HL-60/S4 treated with retinoic acid at 250 ng/mL for 4 days and 3 days (cell line): Measurements from ENCODE around the gene HBA2.
"Not testable (repeated sequence)": the region's sequence is repeated elsewhere in the genome, so short reads cannot be mapped to it uniquely, and the experiment has no call there.

Experiments used
- in situ Hi-C: fragments of 300-500 bp; cut with MboI; formaldehyde crosslinking; loops from 2 replicates; pipeline ENCODE4 v1.7.0; 2022; ENCODE audit warnings: low sequenced_read_pairs

Gene HBA2

DNA sequence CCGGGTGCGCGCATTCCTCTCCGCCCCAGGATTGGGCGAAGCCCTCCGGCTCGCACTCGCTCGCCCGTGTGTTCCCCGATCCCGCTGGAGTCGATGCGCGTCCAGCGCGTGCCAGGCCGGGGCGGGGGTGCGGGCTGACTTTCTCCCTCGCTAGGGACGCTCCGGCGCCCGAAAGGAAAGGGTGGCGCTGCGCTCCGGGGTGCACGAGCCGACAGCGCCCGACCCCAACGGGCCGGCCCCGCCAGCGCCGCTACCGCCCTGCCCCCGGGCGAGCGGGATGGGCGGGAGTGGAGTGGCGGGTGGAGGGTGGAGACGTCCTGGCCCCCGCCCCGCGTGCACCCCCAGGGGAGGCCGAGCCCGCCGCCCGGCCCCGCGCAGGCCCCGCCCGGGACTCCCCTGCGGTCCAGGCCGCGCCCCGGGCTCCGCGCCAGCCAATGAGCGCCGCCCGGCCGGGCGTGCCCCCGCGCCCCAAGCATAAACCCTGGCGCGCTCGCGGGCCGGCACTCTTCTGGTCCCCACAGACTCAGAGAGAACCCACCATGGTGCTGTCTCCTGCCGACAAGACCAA is at the start of gene HBA2:
HBA2 (plus strand) TSS at position 503 of the 568 bp plus-strand sequence; CDS start at position 540, 37 bp downstream.
- in situ Hi-C loops = not testable (repeated sequence)

DNA sequence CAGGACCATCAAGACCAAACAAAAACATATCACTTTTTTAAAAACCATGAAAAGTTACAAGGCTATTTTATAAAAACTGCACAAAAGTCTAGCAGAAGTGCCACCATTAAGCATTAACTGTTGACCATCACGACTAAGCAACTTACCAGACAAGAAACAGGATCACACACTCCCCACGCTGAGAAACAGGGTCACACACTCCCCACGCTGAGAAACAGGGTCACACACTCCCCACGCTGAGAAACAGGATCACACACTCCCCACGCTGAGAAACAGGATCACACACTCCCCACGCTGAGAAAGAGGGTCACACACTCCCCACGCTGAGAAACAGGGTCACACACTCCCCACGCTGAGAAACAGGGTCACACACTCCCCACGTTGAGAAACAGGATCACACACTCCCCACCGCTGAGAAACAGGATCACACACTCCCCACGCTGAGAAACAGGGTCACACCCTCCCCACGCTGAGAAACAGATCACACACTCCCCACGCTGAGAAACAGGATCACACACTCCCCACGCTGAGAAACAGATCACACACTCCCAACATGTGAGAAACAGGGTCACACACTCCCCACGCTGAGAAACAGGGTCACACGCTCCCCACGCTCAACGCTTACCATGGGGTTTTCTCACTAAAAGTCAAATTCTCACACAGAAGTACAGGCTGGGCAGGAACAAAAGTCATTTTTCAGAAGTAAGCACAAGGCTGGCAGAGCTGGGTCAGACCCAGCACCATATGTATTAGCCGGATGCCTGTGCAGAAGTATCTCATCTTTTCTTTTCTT is 48.9 kb upstream of the HBA2 start:
- in situ Hi-C loops = not testable (repeated sequence)

DNA sequence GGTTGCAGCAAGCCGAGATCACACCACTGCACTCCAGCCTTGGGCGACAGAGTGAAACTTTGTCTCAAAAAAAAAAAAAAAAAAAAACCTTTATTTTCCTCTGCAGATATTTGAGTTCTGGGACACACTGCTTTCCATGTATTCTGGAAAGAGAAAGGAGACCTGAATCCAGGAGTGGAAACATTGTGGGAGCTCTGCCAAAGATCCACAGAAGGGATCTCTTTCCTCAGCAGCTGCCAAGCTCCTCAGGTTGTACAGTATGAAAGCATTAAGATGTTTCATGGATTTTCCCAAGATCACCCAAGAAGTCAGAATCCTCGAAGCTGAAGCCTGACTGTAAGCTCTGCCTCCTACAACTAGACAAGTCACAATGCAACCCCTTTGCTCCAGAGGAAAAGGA is 47.7 kb upstream of the HBA2 start:
- in situ Hi-C loops = no loop called here

DNA sequence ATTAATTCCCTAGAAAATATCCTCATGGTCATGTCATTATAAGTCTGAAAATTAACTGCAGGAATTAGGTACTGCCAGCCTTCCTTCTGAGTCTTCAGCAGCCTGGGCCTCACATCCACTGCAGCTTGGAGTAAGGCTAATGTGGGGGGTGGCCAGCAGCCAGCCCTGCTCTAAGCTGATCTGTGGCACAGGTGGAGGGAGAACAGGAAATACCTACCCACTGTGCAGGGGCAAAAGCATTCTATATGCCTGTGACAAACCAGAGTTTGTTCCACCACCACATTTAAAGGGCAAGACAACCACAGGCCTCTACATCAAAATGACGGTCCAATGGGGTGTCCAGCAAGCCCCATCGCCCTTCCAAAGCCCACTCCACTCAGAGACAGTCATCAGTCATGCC is 43.6 kb upstream of the HBA2 start:
- in situ Hi-C loops = no loop called here

DNA sequence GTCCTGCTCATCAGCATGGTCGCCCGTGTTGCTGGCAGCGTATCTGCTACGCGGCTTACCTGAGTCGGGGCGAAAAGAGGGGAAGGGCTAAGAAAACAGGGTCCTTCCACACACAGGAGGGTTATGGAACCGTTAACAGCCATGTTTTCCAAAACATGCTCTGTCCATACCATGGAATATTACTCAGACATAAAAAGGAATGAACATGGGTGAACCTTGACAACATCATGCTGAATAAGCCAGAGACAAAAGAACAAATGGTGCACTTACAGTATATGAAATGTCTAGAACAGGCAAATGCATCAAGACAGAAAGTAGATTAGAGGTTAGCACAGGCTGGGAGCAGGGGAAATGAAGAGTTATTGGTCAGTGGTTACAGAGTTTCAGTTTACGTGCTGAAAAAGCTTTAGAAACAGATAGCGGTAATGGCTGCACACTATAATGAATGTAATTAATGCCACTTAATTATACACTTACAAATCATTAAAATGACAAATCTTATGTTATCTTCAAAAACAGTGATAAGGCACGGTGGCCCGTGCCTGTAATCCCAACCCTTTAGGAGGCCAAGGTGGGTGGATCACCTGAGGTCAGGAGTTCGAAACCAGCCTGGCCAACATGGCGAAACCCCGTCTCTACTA is 42.0 kb upstream of the HBA2 start:
- in situ Hi-C loops = no loop called here

DNA sequence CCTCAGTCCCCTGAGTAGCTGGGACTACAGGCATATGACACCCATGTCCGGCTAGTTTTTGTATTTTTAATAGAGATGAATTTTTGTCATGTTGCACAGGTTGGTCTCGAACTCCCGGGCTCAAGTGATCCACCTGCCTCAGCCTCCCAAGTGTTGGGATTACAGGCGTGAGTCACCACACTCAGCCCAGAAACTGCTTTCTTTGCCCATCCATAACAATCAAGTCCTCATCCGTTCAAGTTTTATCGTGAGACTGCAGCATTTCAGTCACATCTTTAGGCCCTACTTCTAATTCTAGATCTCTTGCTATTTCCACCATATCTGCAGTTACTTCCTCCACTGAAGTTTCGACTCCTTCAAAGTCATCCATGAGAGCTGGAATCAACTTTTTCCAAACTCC is 40.6 kb upstream of the HBA2 start:
- in situ Hi-C loops = no loop called here

DNA sequence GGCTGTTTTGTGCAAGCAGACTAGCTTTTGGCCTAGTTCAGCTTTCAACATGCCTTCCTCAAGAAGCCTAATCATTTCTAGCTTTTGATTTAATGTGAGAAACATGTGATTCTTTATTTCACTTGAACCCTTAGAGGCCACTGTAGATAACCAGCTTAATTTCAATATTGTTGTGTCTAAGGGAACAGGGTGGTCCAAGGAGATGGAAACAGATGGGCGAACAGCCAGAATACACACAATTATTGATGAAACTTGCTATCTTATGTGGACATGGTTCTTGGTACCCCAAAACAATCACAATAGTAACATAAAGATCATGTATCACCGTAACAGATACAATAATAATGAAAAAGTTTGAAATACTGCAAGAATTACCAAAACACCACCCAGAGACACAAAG is 39.0 kb upstream of the HBA2 start:
- in situ Hi-C loops = no loop called here

DNA sequence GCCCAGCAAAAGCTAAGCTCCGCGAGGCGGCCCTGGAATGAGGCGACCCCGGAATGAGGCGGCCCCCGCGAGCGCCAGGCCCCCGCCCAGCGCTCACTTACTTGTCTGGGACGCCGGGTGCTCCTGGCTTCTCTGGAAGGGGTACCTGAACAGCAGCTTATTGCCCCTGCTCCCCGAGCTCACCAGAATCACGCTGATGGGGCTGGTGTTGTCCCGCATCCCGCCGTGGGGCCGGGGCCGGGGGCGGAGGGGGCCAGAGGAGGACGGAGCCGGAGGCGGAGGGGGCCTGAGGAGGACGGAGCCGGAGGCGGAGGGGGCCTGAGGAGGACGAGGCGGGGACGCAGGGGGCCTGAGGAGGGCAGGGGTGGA is 34.6 kb upstream of the HBA2 start:
- in situ Hi-C loops = no loop called here

DNA sequence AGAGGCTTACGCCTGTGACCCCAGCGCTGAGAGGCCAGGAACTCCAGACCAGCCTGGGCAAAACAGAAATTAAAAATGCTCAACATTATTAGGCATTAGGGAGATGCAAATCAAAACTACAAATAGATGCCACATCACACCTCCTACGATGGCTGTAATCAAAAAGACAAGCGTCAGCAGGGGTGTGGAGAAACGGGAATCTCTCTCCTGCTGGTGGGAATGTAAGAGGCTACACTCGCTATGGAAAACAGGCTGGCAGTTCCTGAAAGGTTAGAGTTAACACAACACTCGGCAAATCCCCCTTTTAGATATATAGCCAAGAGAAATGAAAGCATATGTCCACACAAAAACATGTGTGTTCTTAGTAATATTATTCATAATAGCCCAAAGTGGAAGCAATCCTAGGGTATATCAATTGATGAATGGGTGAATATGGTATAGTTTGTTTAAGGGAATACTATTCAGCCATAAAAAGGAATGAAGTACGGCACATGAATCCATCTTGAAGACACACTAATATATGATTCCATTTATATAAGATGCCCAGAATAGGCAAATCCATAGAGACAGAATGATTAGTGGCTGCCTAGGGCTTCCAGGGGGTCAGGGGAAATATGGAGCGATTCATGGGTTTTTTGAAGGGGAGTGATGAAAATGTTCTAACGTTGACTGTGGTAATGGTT is 32.4 kb upstream of the HBA2 start:
- in situ Hi-C loops = no loop called here

DNA sequence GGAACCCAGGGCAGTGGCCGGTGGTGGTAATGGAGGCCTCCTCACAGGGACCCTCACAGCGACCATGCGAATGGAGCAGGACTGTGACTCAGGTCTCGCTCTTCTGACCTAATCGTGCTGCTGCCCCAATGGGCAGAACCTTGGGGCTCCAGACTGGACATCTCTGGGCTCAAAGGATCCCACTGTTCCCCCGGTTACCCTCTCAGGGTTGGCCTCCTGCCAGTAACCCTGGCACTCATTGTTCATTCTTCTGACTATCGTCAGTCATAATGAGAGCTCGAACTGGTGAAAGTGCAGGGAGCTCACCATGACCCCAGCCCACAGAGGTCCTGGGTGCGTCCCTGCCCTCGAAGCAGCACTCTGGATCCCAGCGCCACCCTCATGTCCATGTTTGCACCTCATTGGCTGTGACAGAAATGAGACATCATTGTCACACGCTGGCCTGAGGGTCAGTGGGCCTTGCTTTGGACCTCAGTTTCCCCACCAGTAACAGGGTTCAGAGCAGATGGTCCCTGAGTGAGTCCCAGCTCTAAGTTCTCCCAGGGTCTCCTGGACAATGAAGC is 30.2 kb upstream of the HBA2 start:
- in situ Hi-C loops = no loop called here

DNA sequence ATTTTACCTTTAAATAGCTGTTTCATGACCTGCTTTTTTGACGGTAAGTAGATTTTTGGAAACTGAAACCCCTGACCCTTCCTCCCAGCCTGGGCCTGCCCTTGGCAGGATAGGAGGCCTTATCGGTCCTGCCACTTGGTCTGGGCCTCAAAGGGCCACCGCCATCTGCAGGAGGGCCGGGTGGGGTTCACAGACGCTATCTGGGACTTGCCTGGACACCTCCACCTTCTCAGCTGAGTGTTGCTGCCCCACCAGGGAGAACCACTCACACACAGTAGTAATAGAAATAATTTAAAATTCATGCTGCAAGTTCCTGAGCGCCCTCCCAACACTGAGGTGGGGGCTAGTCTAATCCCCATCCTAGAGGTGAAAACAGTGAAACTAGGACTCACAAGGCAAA is 29.6 kb upstream of the HBA2 start:
- in situ Hi-C loops = no loop called here

DNA sequence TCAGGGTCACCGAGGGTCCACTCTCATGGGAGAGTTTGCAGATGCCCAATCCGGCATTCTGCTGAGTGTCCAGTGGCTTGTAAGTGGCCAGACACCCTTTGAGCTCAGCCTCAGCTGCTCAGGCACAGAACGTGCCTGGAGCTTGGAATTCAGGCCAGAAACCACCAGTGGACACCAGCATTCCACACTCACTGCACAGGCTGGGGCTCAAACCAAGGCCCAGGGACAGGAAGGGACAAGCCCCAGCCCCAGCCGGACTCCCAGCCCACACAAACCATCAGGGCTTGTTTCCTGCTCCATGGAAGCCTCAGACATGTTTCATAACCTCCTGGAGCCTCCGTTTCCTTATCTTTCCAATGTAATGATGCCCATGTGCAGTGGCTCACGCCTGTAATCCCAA is 29.2 kb upstream of the HBA2 start:
- in situ Hi-C loops = no loop called here

DNA sequence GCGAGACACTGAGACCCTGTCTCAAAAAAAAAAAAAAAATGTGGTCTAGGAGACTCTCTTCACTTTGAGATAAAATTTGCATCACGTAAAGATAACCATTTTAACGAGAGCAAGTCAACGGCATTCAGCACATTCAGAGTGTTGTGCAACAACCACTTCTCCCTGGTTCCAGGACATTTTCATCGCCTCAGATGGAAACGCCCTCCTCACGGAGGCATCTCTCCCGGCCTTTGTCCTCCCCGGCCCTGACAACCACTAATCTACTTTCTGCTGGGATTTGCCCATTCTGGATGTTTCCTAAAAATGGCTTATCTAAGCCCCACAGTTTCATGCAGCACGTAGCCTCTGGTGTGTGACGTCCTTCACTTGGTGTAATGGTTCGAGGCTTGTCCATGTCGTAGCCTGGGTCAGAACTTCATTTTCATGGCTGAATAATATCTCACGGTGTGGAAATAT is 27.9 kb upstream of the HBA2 start:
- in situ Hi-C loops = no loop called here

DNA sequence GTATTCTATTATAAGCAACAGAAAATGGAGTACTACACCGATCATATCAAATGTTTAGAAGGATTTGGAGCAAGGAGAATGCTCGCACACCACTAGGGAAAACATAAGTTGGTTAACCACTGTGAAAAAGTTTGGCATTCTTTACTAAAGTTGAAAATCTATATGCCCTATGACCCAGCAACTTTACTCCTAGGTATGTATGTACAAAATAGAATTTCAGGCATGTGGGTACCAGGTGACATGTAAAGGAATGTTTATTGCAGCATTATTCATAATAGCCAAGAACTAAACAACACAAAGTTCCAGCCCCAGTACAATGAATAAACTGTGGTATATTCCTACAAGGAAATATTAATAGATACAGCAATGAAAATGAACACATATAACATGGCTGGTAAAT is 26.0 kb upstream of the HBA2 start:
- in situ Hi-C loops = no loop called here

DNA sequence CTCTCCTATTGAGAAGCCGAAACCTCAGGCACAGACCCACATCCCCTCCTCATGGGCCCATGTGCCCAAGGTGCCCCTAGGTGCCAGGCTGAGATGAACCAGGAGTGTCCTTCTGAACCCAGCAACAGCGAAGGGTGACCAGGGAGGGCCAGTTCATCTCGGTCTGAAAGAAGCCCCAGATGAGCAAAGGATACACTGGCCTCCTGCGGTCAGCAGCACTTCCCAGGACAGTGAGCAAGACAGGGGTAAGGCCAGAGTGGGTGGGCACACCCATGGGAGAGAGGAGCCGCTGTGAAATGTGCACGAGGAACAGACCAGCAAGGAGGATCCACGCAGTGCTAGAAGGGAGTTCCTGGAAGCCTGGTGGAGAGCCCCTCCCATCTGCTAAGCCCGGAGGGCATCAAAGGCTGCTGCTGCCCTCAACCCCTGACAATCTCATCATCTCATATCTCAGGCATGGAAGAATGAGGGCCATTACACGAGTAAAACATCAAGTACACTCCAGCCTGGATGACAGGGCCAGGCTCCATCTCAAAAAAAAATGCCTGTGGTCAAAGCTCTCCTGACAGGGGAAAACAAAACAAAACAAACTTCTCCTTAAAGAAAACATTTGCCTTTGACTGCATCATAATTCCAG is 23.5 kb upstream of the HBA2 start:
- in situ Hi-C loops = no loop called here

DNA sequence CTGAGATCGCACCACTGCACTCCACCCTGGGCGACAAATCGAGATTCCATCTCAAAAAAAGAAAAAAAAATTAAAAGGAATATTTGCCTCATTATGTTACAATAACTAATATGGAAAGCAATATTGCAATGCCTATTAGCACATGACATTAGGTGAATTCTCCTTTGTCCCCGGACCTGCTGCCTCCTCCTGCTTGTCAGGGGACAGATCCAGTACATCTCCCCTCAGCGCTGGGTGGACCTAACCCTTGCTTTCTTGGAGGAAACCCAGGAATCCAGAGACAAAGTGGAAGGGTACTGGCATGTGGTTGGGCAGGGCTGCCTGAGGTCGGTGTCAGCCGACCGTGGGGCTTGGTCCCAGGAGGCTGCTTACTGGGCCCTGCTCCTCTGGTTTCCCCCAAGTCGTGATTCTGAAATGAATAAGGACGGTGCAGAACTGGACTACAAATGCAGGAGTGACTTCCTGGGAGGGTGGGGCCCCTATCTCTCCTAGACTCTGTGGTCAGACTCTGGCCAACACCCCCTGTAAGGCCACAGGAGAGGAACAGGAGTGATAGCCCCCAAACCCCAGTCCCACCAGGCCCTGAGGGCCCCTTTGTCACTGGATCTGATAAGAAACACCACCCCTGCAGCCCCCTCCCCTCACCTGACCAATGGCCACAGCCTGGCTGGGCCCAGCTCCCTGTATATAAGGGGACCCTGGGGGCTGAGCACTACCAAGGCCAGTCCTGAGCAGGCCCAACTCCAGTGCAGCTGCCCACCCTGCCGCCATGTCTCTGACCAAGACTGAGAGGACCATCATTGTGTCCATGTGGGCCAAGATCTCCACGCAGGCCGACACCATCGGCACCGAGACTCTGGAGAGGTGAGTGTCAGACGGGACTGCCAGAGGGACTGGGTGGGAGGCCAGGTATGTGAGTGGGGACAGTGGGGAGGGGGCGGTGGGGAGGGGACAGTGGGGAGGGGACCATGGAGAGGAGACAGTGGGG is 20.2 kb upstream of the HBA2 start, which contains the start of gene HBZ:
HBZ (plus strand) TSS at position 504 of the 988 bp plus-strand sequence; CDS start at position 770, 266 bp downstream.
- in situ Hi-C loops = no loop called here

DNA sequence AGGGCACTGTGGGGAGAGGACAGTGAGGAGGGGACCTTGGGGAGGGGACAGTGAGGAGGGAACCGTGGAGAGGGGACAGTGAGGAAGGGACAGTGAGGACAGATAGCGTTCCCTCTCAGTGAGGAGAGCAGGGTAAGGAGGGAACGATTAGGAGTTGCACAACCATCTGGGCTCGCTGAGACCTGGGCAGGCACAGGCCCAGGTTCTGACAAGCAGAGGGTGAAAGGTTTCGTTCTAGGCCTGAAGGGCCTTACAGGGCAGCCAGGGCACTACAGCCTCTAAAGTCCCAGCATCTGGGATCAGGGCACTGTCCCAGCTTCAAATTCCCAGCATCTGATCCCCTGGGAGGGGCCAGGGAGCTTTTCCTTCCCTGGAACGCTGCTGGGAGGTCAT is 19.6 kb upstream of the HBA2 start:
- in situ Hi-C loops = not testable (repeated sequence)

DNA sequence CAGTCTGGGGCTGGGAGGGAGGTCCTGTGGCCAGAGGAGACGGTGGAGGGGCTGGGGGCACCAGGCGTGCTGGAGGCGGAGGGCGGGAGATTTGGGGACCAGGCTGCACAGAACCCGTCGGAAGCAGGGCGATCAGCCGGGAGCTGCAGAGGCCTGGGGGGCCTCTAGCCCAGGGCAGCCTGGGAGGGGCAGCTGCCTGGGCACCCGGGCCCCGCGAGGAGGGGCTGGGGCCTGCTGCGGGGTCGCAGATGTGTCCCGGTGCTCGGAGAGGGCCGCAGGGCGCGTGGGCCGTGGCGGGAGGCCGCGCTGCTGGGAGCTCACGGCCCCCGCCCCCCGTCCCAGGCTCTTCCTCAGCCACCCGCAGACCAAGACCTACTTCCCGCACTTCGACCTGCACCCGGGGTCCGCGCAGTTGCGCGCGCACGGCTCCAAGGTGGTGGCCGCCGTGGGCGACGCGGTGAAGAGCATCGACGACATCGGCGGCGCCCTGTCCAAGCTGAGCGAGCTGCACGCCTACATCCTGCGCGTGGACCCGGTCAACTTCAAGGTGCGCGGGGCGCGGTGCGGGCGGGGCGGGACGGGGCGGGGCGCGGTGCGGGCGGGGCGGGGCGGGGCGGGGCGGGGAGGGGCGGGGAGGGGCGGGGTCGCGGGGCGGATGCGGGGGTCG is 19.0 kb upstream of the HBA2 start:
- in situ Hi-C loops = not testable (repeated sequence)
